KOPT-K1 (cell line): ENCODE results near the gene DCP1B.
A peak's percentile ranks its signal among the peaks of the same experiment; 100 is the strongest.
"Not testable (repeated sequence)": the region's sequence is repeated elsewhere in the genome, so short reads cannot be mapped to it uniquely, and the experiment has no call there.

Source experiments
- H3K27ac ChIP-seq: fragments of 200-600 bp; sonication (generic); 2 replicates; pipeline ENCODE4 v1.5.1; 2016; ENCODE audit warnings: antibody characterized with exemption, mild to moderate bottlenecking, low read depth, low read length; ENCODE audit not compliant: poor library complexity, severe bottlenecking
- H3K36me3 ChIP-seq: fragments of 200-600 bp; sonication (generic); 2 replicates; pipeline ENCODE4 v1.5.1; 2017; ENCODE audit warnings: antibody characterized with exemption, mild to moderate bottlenecking, low read length, moderate library complexity; ENCODE audit not compliant: insufficient read depth
- H3K9me3 ChIP-seq: fragments of 200-600 bp; sonication (generic); 2 replicates; pipeline ENCODE4 v1.5.1; 2017; ENCODE audit warnings: antibody characterized with exemption, low read length, mild to moderate bottlenecking; ENCODE audit not compliant: insufficient read depth, poor library complexity, severe bottlenecking

Gene DCP1B

GRCh38 chr12:1970331-1970900 is 33.8 kb downstream of the DCP1B start:
- Histone ChIP-seq H3K36me3 (peaks cover 7% of the 10 kb centered on the region; the same call in 1 of the 2 replicates), H3K27ac (no peak overlapping the region), H3K9me3 (no peaks in the 10 kb centered on the region)

- no peak overlapping the region for H3K27ac ChIP-seq
- peaks cover 11% of the 10 kb centered on the region for H3K36me3 ChIP-seq
- H3K9me3 ChIP-seq: no peaks in the 10 kb centered on the region
Measured at GRCh38 chr12:1966561-1967226, 37.6 kb downstream of the DCP1B start.

GRCh38 chr12:1965916-1966315 is 38.3 kb downstream of the DCP1B start:
- H3K9me3 ChIP-seq: no peaks in the 10 kb centered on the region
- H3K36me3 ChIP-seq: peaks cover 11% of the 10 kb centered on the region
- H3K27ac ChIP-seq: no peak overlapping the region

- peaks cover 11% of the 10 kb centered on the region for H3K36me3 ChIP-seq
- no peaks in the 10 kb centered on the region for H3K9me3 ChIP-seq
- H3K27ac ChIP-seq: no peak overlapping the region
Measured at GRCh38 chr12:1962051-1963020, 41.9 kb downstream of the DCP1B start.

- H3K27ac ChIP-seq: no peak overlapping the region
- no peaks in the 10 kb centered on the region for H3K9me3 ChIP-seq
- H3K36me3 ChIP-seq: peaks cover 23% of the 10 kb centered on the region
Measured at GRCh38 chr12:1956716-1957115, 47.5 kb downstream of the DCP1B start.

- H3K36me3 ChIP-seq: peaks cover 61% of the 10 kb centered on the region
- H3K9me3 ChIP-seq: no peaks in the 10 kb centered on the region
- no peak overlapping the region for H3K27ac ChIP-seq
Measured at GRCh38 chr12:1949771-1950470, 54.3 kb downstream of the DCP1B start.

- H3K36me3 ChIP-seq: peaks cover 56% of the 10 kb centered on the region
- no peak overlapping the region for H3K27ac ChIP-seq
Measured at GRCh38 chr12:1948883-1949282, 55.4 kb downstream of the DCP1B start.

GRCh38 chr12:1947081-1947480 is 57.2 kb downstream of the DCP1B start:
- no peaks in the 10 kb centered on the region for H3K9me3 ChIP-seq
- peaks cover 43% of the 10 kb centered on the region for H3K36me3 ChIP-seq
- no peak overlapping the region for H3K27ac ChIP-seq

More at GRCh38 chr12:1948883-1949282, 55.4 kb downstream of the DCP1B start:
- H3K9me3 ChIP-seq: no peaks in the 10 kb centered on the region

- Histone ChIP-seq H3K9me3 (no peaks in the 10 kb centered on the region), H3K27ac (no peak overlapping the region), H3K36me3 (peaks cover 35% of the 10 kb centered on the region)
Measured at GRCh38 chr12:1946296-1946695, 58.0 kb downstream of the DCP1B start.

GRCh38 chr12:1945502-1945901 is 58.8 kb downstream of the DCP1B start:
- H3K27ac ChIP-seq, H3K9me3 ChIP-seq: not testable (repeated sequence)
- peaks cover 33% of the 10 kb centered on the region for H3K36me3 ChIP-seq

- peaks cover 15% of the 10 kb centered on the region; the same call in 1 of the 2 replicates for H3K36me3 ChIP-seq
- H3K27ac ChIP-seq: peak overlapping the region; percentile 18
- H3K9me3 ChIP-seq: no peaks in the 10 kb centered on the region
Measured at GRCh38 chr12:1939801-1940607, 64.3 kb downstream of the DCP1B start.

- Histone ChIP-seq H3K36me3 (peaks cover 15% of the 10 kb centered on the region; the same call in 1 of the 2 replicates), H3K9me3 (no peaks in the 10 kb centered on the region), H3K27ac (peak overlapping the region; percentile 18)
Measured at GRCh38 chr12:1939331-1939730, 64.9 kb downstream of the DCP1B start.

GRCh38 chr12:1937481-1938224 is 66.6 kb downstream of the DCP1B start:
- Histone ChIP-seq H3K36me3 (peaks cover 15% of the 10 kb centered on the region; the same call in 1 of the 2 replicates), H3K9me3 (no peaks in the 10 kb centered on the region), H3K27ac (no peak overlapping the region)
